ENCODE results near the gene CACHD1.

CACHD1 gene

GRCh38 chr1:64516803-64517568 is 47.1 kb downstream of the CACHD1 start:
- Histone ChIP-seq H3K4me3 (ENCODE audit: low read length in 2 of 2) (no peak overlapping the region), H3K36me3 (ENCODE audit: control insufficient read depth in 2 of 2, insufficient read depth in 2 of 2, low read length in 2 of 2) (no peaks in the 10 kb centered on the region), H3K27ac (ENCODE audit: low read depth in 2 of 2, low read length in 2 of 2) (no peak overlapping the region), H3K9me3 (ENCODE audit: control insufficient read depth in 2 of 2, low read length in 2 of 2) (no peaks in the 10 kb centered on the region), H3K27me3 (ENCODE audit: control insufficient read depth in 2 of 2, insufficient read depth in 2 of 2, low read length in 2 of 2) (no peaks in the 10 kb centered on the region), H3K9ac (ENCODE audit: low read depth in 1 of 2, low read length in 2 of 2) (no peak overlapping the region), H3K4me1 (ENCODE audit: control insufficient read depth in 2 of 2, insufficient read depth in 2 of 2, low read length in 2 of 2) (no peaks in the 10 kb centered on the region)

- H3K4me3 ChIP-seq (ENCODE audit: low read length in 2 of 2) = no peak overlapping the region
- no peak overlapping the region for H3K9ac ChIP-seq (ENCODE audit: low read depth in 1 of 2, low read length in 2 of 2)
- no peaks in the 10 kb centered on the region for H3K27me3 ChIP-seq (ENCODE audit: control insufficient read depth in 2 of 2, insufficient read depth in 2 of 2, low read length in 2 of 2)
- no peak overlapping the region for H3K27ac ChIP-seq (ENCODE audit: low read depth in 2 of 2, low read length in 2 of 2)
- H3K4me1 ChIP-seq (ENCODE audit: control insufficient read depth in 2 of 2, insufficient read depth in 2 of 2, low read length in 2 of 2) = no peaks in the 10 kb centered on the region
- H3K9me3 ChIP-seq (ENCODE audit: control insufficient read depth in 2 of 2, low read length in 2 of 2) = no peaks in the 10 kb centered on the region
- H3K36me3 ChIP-seq (ENCODE audit: control insufficient read depth in 2 of 2, insufficient read depth in 2 of 2, low read length in 2 of 2) = no peaks in the 10 kb centered on the region
These were observed 47.7 kb downstream of the CACHD1 start for GRCh38 chr1:64517640-64518039.

- Histone ChIP-seq H3K9ac (ENCODE audit: low read depth in 1 of 2, low read length in 2 of 2) (no peak overlapping the region), H3K4me3 (ENCODE audit: low read length in 2 of 2) (no peak overlapping the region), H3K9me3 (ENCODE audit: control insufficient read depth in 2 of 2, low read length in 2 of 2) (no peaks in the 10 kb centered on the region), H3K4me1 (ENCODE audit: control insufficient read depth in 2 of 2, insufficient read depth in 2 of 2, low read length in 2 of 2) (no peaks in the 10 kb centered on the region), H3K27me3 (ENCODE audit: control insufficient read depth in 2 of 2, insufficient read depth in 2 of 2, low read length in 2 of 2) (no peaks in the 10 kb centered on the region), H3K36me3 (ENCODE audit: control insufficient read depth in 2 of 2, insufficient read depth in 2 of 2, low read length in 2 of 2) (no peaks in the 10 kb centered on the region), H3K27ac (ENCODE audit: low read depth in 2 of 2, low read length in 2 of 2) (no peak overlapping the region)
These were observed 49.0 kb downstream of the CACHD1 start for GRCh38 chr1:64518692-64519481.

- H3K9ac ChIP-seq (ENCODE audit: low read depth in 1 of 2, low read length in 2 of 2) = no peak overlapping the region
- H3K27ac ChIP-seq (ENCODE audit: low read depth in 2 of 2, low read length in 2 of 2) = no peak overlapping the region
- no peaks in the 10 kb centered on the region for H3K27me3 ChIP-seq (ENCODE audit: control insufficient read depth in 2 of 2, insufficient read depth in 2 of 2, low read length in 2 of 2)
- H3K4me3 ChIP-seq (ENCODE audit: low read length in 2 of 2) = no peak overlapping the region
- no peaks in the 10 kb centered on the region for H3K4me1 ChIP-seq (ENCODE audit: control insufficient read depth in 2 of 2, insufficient read depth in 2 of 2, low read length in 2 of 2)
- H3K9me3 ChIP-seq (ENCODE audit: control insufficient read depth in 2 of 2, low read length in 2 of 2) = no peaks in the 10 kb centered on the region
- H3K36me3 ChIP-seq (ENCODE audit: control insufficient read depth in 2 of 2, insufficient read depth in 2 of 2, low read length in 2 of 2) = no peaks in the 10 kb centered on the region
These were observed 50.0 kb downstream of the CACHD1 start for GRCh38 chr1:64519901-64520300.

GRCh38 chr1:64522740-64523139 is 52.8 kb downstream of the CACHD1 start:
- no peak overlapping the region for H3K9ac ChIP-seq (ENCODE audit: low read depth in 1 of 2, low read length in 2 of 2)
- H3K9me3 ChIP-seq (ENCODE audit: control insufficient read depth in 2 of 2, low read length in 2 of 2) = no peaks in the 10 kb centered on the region
- H3K27ac ChIP-seq (ENCODE audit: low read depth in 2 of 2, low read length in 2 of 2) = no peak overlapping the region
- H3K36me3 ChIP-seq (ENCODE audit: control insufficient read depth in 2 of 2, insufficient read depth in 2 of 2, low read length in 2 of 2) = no peaks in the 10 kb centered on the region
- no peak overlapping the region for H3K4me3 ChIP-seq (ENCODE audit: low read length in 2 of 2)
- no peaks in the 10 kb centered on the region for H3K4me1 ChIP-seq (ENCODE audit: control insufficient read depth in 2 of 2, insufficient read depth in 2 of 2, low read length in 2 of 2)
- H3K27me3 ChIP-seq (ENCODE audit: control insufficient read depth in 2 of 2, insufficient read depth in 2 of 2, low read length in 2 of 2) = no peaks in the 10 kb centered on the region

GRCh38 chr1:64523413-64524337 is 53.7 kb downstream of the CACHD1 start:
- no peaks in the 10 kb centered on the region for H3K9me3 ChIP-seq (ENCODE audit: control insufficient read depth in 2 of 2, low read length in 2 of 2)
- no peak overlapping the region for H3K4me3 ChIP-seq (ENCODE audit: low read length in 2 of 2)
- H3K27ac ChIP-seq (ENCODE audit: low read depth in 2 of 2, low read length in 2 of 2) = no peak overlapping the region
- no peak overlapping the region for H3K9ac ChIP-seq (ENCODE audit: low read depth in 1 of 2, low read length in 2 of 2)
- no peaks in the 10 kb centered on the region for H3K27me3 ChIP-seq (ENCODE audit: control insufficient read depth in 2 of 2, insufficient read depth in 2 of 2, low read length in 2 of 2)
- H3K4me1 ChIP-seq (ENCODE audit: control insufficient read depth in 2 of 2, insufficient read depth in 2 of 2, low read length in 2 of 2) = no peaks in the 10 kb centered on the region
- no peaks in the 10 kb centered on the region for H3K36me3 ChIP-seq (ENCODE audit: control insufficient read depth in 2 of 2, insufficient read depth in 2 of 2, low read length in 2 of 2)

- Histone ChIP-seq H3K27me3 (ENCODE audit: control insufficient read depth in 2 of 2, insufficient read depth in 2 of 2, low read length in 2 of 2) (no peaks in the 10 kb centered on the region), H3K36me3 (ENCODE audit: control insufficient read depth in 2 of 2, insufficient read depth in 2 of 2, low read length in 2 of 2) (no peaks in the 10 kb centered on the region), H3K9me3 (ENCODE audit: control insufficient read depth in 2 of 2, low read length in 2 of 2) (no peaks in the 10 kb centered on the region), H3K9ac (ENCODE audit: low read depth in 1 of 2, low read length in 2 of 2) (no peak overlapping the region), H3K4me3 (ENCODE audit: low read length in 2 of 2) (no peak overlapping the region), H3K27ac (ENCODE audit: low read depth in 2 of 2, low read length in 2 of 2) (no peak overlapping the region), H3K4me1 (ENCODE audit: control insufficient read depth in 2 of 2, insufficient read depth in 2 of 2, low read length in 2 of 2) (no peaks in the 10 kb centered on the region)
These were observed 54.7 kb downstream of the CACHD1 start for GRCh38 chr1:64524614-64525013.

- Histone ChIP-seq H3K9ac (ENCODE audit: low read depth in 1 of 2, low read length in 2 of 2) (no peak overlapping the region), H3K27ac (ENCODE audit: low read depth in 2 of 2, low read length in 2 of 2) (no peak overlapping the region)
These were observed 55.3 kb downstream of the CACHD1 start for GRCh38 chr1:64525116-64525686.

GRCh38 chr1:64526312-64526711 is 56.4 kb downstream of the CACHD1 start:
- no peak overlapping the region for H3K9ac ChIP-seq (ENCODE audit: low read depth in 1 of 2, low read length in 2 of 2)
- H3K27ac ChIP-seq (ENCODE audit: low read depth in 2 of 2, low read length in 2 of 2) = no peak overlapping the region
- H3K4me3 ChIP-seq (ENCODE audit: low read length in 2 of 2) = no peak overlapping the region
- no peaks in the 10 kb centered on the region for H3K9me3 ChIP-seq (ENCODE audit: control insufficient read depth in 2 of 2, low read length in 2 of 2)
- H3K4me1 ChIP-seq (ENCODE audit: control insufficient read depth in 2 of 2, insufficient read depth in 2 of 2, low read length in 2 of 2) = no peaks in the 10 kb centered on the region
- no peaks in the 10 kb centered on the region for H3K27me3 ChIP-seq (ENCODE audit: control insufficient read depth in 2 of 2, insufficient read depth in 2 of 2, low read length in 2 of 2)
- H3K36me3 ChIP-seq (ENCODE audit: control insufficient read depth in 2 of 2, insufficient read depth in 2 of 2, low read length in 2 of 2) = no peaks in the 10 kb centered on the region

More at GRCh38 chr1:64525116-64525686, 55.3 kb downstream of the CACHD1 start:
- Histone ChIP-seq H3K36me3 (ENCODE audit: control insufficient read depth in 2 of 2, insufficient read depth in 2 of 2, low read length in 2 of 2) (no peaks in the 10 kb centered on the region), H3K27me3 (ENCODE audit: control insufficient read depth in 2 of 2, insufficient read depth in 2 of 2, low read length in 2 of 2) (no peaks in the 10 kb centered on the region), H3K9me3 (ENCODE audit: control insufficient read depth in 2 of 2, low read length in 2 of 2) (no peaks in the 10 kb centered on the region), H3K4me1 (ENCODE audit: control insufficient read depth in 2 of 2, insufficient read depth in 2 of 2, low read length in 2 of 2) (no peaks in the 10 kb centered on the region), H3K4me3 (ENCODE audit: low read length in 2 of 2) (no peak overlapping the region)
